HG03575 (cell line): ENCODE results near the gene CPXM2.

Experiments
- ATAC-seq: cut with Tn5 transposase; IDR thresholded peaks from one replicate; pipeline ENCODE4 v1.9.1; 2021; ENCODE audit not compliant: unreplicated experiment, insufficient number of reproducible peaks, low FRiP score; ENCODE audit errors: extremely low read depth

Gene CPXM2

GRCh38 chr10:123833170-123833850, 58.3 kb downstream of the CPXM2 start:
- ATAC-seq, result no peak

- no peak for ATAC-seq
Measured at GRCh38 chr10:123831259-123831658, 60.3 kb downstream of the CPXM2 start.

- ATAC-seq, result no peak
Measured at GRCh38 chr10:123821136-123821535, 70.5 kb downstream of the CPXM2 start.

- ATAC-seq, result no peak
Measured at GRCh38 chr10:123809632-123810031, 82.0 kb downstream of the CPXM2 start.

GRCh38 chr10:123808906-123809305, 82.7 kb downstream of the CPXM2 start:
- ATAC-seq, result no peak

GRCh38 chr10:123808286-123808685, 83.3 kb downstream of the CPXM2 start:
- ATAC-seq, result no peak

GRCh38 chr10:123807444-123808035, 84.1 kb downstream of the CPXM2 start:
- ATAC-seq, result no peak

GRCh38 chr10:123804716-123805115, 86.9 kb downstream of the CPXM2 start:
- no peak for ATAC-seq

- no peak for ATAC-seq
Measured at GRCh38 chr10:123800821-123801220, 90.8 kb downstream of the CPXM2 start.

- no peak for ATAC-seq
Measured at GRCh38 chr10:123800289-123800688, 91.3 kb downstream of the CPXM2 start.

- ATAC-seq, result no peak
Measured at GRCh38 chr10:123798856-123799255, 92.8 kb downstream of the CPXM2 start.

GRCh38 chr10:123797813-123798212, 93.8 kb downstream of the CPXM2 start:
- ATAC-seq, result no peak

- ATAC-seq, result no peak
Measured at GRCh38 chr10:123796736-123797135, 94.9 kb downstream of the CPXM2 start.

GRCh38 chr10:123795846-123796590, 95.6 kb downstream of the CPXM2 start:
- ATAC-seq, result no peak

- no peak for ATAC-seq
Measured at GRCh38 chr10:123795196-123795780, 96.3 kb downstream of the CPXM2 start.

GRCh38 chr10:123792248-123792978, 99.2 kb downstream of the CPXM2 start:
- no peak for ATAC-seq

GRCh38 chr10:123790132-123790885, 101.3 kb downstream of the CPXM2 start:
- ATAC-seq, result no peak

GRCh38 chr10:123788981-123789380, 102.6 kb downstream of the CPXM2 start:
- no peak for ATAC-seq

GRCh38 chr10:123787566-123787965, 104.0 kb downstream of the CPXM2 start:
- ATAC-seq, result no peak
